NK-92 (cell line): Measurements from ENCODE around the gene BCCIP.

Experiments used
- DNase-seq: peaks from one replicate; lab custom pipeline; 2025; ENCODE audit not compliant: unreplicated experiment; lab: John Stamatoyannopoulos, UW

BCCIP gene

GRCh38 chr10:125797994-125798662 lies 25.2 kb upstream of the BCCIP start:
- no peak for DNase-seq

- DNase-seq, result no peak
Measured at GRCh38 chr10:125799451-125800182, 23.7 kb upstream of the BCCIP start.

- DNase-seq, result no peak
Measured at GRCh38 chr10:125801574-125801973, 21.8 kb upstream of the BCCIP start.

- no peak for DNase-seq
Measured at GRCh38 chr10:125802131-125802530, 21.2 kb upstream of the BCCIP start.

GRCh38 chr10:125802739-125803138 lies 20.6 kb upstream of the BCCIP start:
- no peak for DNase-seq

GRCh38 chr10:125808047-125808446 lies 15.3 kb upstream of the BCCIP start:
- no peak for DNase-seq

- DNase-seq, result no peak
Measured at GRCh38 chr10:125811251-125811650, 12.1 kb upstream of the BCCIP start.

GRCh38 chr10:125812128-125812750 lies 11.1 kb upstream of the BCCIP start:
- DNase-seq, result no peak

GRCh38 chr10:125815764-125816163 lies 7.6 kb upstream of the BCCIP start:
- DNase-seq, result no peak

- DNase-seq, result no peak
Measured at GRCh38 chr10:125816548-125816947, 6.8 kb upstream of the BCCIP start.

GRCh38 chr10:125817337-125817946 lies 5.9 kb upstream of the BCCIP start:
- DNase-seq, result no peak

- DNase-seq, result no peak
Measured at GRCh38 chr10:125820701-125821100, 2.6 kb upstream of the BCCIP start.

GRCh38 chr10:125823663-125824251 lies 411 bp downstream of the BCCIP start:
- DNase-seq, result no peak

- no peak for DNase-seq
Measured at GRCh38 chr10:125824736-125825135, 1.4 kb downstream of the BCCIP start.

- no peak for DNase-seq
Measured at GRCh38 chr10:125827133-125827532, 3.8 kb downstream of the BCCIP start.

GRCh38 chr10:125828311-125828710 lies 5.0 kb downstream of the BCCIP start:
- DNase-seq, result no peak

GRCh38 chr10:125836746-125837145 lies 13.4 kb downstream of the BCCIP start:
- DNase-seq, result no peak

GRCh38 chr10:125838802-125839575 lies 15.6 kb downstream of the BCCIP start:
- DNase-seq, result no peak

- no peak for DNase-seq
Measured at GRCh38 chr10:125840406-125840805, 17.1 kb downstream of the BCCIP start.

GRCh38 chr10:125840955-125841354 lies 17.6 kb downstream of the BCCIP start:
- DNase-seq, result no peak
